Mesothelial cell of epicardium (in vitro differentiated cells): Measurements from ENCODE around the gene TMCC1. TPM values are rescaled to one million over a fixed set of nuclear protein-coding genes. Genes with fewer than 3 reads are reported as not detected.
"Not testable (repeated sequence)": the region's sequence is repeated elsewhere in the genome, so short reads cannot be mapped to it uniquely, and the experiment has no call there.

ENCODE experiments used
- DNase-seq, 2 experiments: peaks; one replicate each; pipeline ENCODE4 v3.0.0; 2021; ENCODE audit warnings: low spot score in 2 of 2; ENCODE audit not compliant: unreplicated experiment in 2 of 2
- H3K27ac Mint-ChIP-seq: 2 replicates; pipeline ENCODE4 v1.8.0; 2021; ENCODE audit warnings: mixed read lengths
- H3K27me3 Mint-ChIP-seq: 2 replicates; pipeline ENCODE4 v1.8.0; 2021; ENCODE audit warnings: low read depth, mixed read lengths
- H3K36me3 Mint-ChIP-seq: 2 replicates; pipeline ENCODE4 v1.8.0; 2021; ENCODE audit warnings: mixed read lengths
- H3K4me1 Mint-ChIP-seq: 2 replicates; pipeline ENCODE4 v1.8.0; 2021; ENCODE audit warnings: mixed read lengths
- H3K4me3 Mint-ChIP-seq: 2 replicates; pipeline ENCODE4 v1.8.0; 2021; ENCODE audit warnings: mild to moderate bottlenecking, moderate library complexity, mixed read lengths
- H3K9me3 Mint-ChIP-seq: 2 replicates; pipeline ENCODE4 v1.8.0; 2021; ENCODE audit warnings: mixed read lengths
- total RNA-seq: library from RNA; stranded (reverse); gene quantifications from 3 replicates; pipeline ENCODE4 v1.2.1, GENCODE V29; 2021
- TF ChIP-seq, protein P1 (sequence below): fragments of 200-600 bp; sonication (generic); IDR thresholded peaks from one replicate; pipeline ENCODE4 v1.5.0; 2021; ENCODE audit warnings: antibody characterized with exemption; ENCODE audit not compliant: unreplicated experiment

The TMCC1 gene
- total RNA-seq, 1 donor from 2014 or later = 52.4 TPM

DNA sequence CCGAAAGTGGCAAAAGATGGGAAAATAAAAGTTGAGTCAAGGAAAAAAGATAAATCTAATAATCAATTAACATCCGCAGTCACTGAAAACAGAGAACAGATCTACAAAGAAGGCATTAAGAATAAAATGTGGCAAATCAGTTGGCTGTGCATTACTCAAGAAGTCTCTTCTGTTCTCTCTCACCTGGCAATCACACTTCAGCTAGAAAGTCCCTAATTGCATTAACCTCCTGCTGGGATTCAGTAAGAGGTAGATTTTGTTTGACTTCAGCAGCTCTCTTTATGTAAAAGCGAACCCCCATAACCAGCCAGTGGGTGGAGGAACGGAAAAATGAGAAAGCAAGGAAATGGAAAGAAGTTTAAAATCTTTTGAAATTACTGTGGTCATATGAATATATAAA is 192.3 kb downstream of the TMCC1 start:
- Mint-ChIP-seq H3K9me3 (peaks cover 16% of the 10 kb centered on the region), H3K27ac (no peak overlapping the region), H3K4me1 (peaks cover 9% of the 10 kb centered on the region), H3K4me3 (no peak overlapping the region), H3K36me3 (peaks cover 25% of the 10 kb centered on the region), H3K27me3 (no peaks in the 10 kb centered on the region)
- DNase-seq = no peak
- TF ChIP-seq, protein P1, sequence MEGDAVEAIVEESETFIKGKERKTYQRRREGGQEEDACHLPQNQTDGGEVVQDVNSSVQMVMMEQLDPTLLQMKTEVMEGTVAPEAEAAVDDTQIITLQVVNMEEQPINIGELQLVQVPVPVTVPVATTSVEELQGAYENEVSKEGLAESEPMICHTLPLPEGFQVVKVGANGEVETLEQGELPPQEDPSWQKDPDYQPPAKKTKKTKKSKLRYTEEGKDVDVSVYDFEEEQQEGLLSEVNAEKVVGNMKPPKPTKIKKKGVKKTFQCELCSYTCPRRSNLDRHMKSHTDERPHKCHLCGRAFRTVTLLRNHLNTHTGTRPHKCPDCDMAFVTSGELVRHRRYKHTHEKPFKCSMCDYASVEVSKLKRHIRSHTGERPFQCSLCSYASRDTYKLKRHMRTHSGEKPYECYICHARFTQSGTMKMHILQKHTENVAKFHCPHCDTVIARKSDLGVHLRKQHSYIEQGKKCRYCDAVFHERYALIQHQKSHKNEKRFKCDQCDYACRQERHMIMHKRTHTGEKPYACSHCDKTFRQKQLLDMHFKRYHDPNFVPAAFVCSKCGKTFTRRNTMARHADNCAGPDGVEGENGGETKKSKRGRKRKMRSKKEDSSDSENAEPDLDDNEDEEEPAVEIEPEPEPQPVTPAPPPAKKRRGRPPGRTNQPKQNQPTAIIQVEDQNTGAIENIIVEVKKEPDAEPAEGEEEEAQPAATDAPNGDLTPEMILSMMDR = no peak

DNA sequence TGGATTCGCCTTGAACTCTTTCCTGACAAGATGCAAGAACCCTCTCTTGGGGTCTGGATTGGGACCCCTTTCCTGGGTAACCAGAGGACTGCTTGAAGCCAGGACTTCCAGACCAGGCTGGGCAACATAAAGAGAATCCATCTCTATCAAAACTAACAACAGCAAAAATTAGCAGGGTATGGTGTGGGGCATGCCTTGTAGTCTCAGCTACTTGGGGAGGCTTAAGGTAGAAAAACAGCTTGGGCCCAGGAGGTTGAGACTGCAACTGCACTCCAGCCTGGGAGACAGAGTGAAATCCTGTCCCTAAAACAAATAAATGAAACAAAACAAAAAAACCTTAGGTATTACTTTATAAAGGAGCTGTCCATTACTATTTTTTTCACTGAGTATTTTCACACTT is 193.9 kb downstream of the TMCC1 start:
- Mint-ChIP-seq H3K4me1 (peaks cover 9% of the 10 kb centered on the region), H3K27me3 (no peaks in the 10 kb centered on the region), H3K4me3 (no peak overlapping the region), H3K36me3 (peaks cover 31% of the 10 kb centered on the region), H3K9me3 (peaks cover 27% of the 10 kb centered on the region), H3K27ac (no peak overlapping the region)
- TF ChIP-seq, protein P1 = no peak
- no peak for DNase-seq

DNA sequence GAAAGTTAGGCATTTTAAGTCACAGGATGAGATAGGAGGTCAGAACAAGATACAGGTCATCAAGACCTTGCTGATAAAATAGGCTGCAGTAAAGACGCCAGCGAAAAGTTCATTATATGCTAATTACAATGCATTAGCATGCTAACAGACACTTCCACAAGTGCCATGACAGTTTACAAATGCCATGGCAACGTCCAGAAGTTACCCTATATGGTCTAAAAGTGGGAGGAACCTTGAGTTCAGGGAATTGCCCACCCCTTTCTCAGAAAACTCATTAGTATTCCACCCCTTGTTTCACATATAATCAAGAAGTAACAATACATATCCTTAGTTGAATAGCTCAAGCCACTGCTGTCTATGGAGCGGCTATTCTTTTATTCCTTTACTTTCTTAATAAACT is 194.3 kb downstream of the TMCC1 start:
- TF ChIP-seq, protein P1 = no peak
- H3K27me3 Mint-ChIP-seq = no peaks in the 10 kb centered on the region
- H3K4me3 Mint-ChIP-seq = no peak overlapping the region
- peaks cover 31% of the 10 kb centered on the region for H3K36me3 Mint-ChIP-seq
- DNase-seq = no peak
- H3K4me1 Mint-ChIP-seq = peaks cover 9% of the 10 kb centered on the region
- H3K27ac Mint-ChIP-seq = peak overlapping the region; percentile 6
- peaks cover 27% of the 10 kb centered on the region for H3K9me3 Mint-ChIP-seq

DNA sequence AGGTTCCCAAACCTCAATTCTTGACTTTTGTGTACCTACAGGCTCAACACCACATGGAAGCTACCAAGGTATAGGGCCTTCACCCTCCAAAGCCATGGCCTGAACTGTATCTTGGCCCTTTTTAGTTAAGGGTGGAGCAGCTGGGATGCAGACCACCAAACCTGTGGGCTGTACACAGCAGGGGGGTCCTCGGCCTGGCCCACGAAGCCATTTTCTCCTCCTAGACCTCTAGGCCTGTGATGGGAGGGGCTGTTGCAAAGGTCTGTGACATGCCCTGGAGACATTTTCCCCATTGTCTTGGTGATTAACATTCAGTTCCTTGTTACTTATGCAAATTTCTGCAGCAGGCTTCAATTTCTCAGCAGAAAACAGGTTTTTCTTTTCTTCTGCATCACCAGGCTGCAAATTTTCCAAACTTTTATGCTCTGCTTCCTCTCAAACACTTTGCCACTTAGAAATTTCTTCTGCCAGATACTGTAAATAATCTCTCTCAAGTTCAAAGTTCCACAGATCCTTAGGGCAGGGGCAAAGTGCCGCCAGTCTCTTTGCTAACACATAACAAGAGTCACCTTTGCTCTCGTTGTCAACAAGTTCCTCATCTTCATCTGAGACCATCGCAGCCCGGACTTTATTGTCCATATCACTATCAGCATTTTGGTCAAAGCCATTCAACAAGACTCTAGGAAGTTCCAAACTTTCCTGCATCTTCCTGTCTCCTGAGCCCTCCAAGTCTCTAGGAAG is 196.1 kb downstream of the TMCC1 start:
- H3K4me1 Mint-ChIP-seq = peaks cover 2% of the 10 kb centered on the region
- H3K4me3 Mint-ChIP-seq = no peak overlapping the region
- no peaks in the 10 kb centered on the region for H3K27me3 Mint-ChIP-seq
- peaks cover 31% of the 10 kb centered on the region for H3K36me3 Mint-ChIP-seq
- no peak for DNase-seq
- peaks cover 27% of the 10 kb centered on the region for H3K9me3 Mint-ChIP-seq
- TF ChIP-seq, protein P1 = no peak
- no peak overlapping the region for H3K27ac Mint-ChIP-seq

DNA sequence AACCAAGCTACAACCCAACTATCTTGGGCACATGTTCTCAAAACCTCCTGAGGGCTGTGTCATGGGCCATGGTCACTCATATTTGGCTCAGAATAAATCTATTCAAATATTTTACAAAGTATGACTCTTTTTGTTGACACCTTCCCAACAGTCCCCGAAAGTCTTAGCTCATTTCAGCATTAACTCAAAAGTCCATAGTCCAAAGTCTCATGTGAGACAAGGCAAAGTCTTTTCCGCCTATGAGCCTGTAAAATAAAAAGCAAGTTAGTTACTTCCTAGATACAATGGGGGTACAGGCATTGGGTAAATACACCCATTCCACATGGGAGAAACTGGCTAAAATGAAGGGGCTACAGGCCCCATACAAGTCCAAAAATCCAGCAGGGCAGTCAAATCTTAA is 197.1 kb downstream of the TMCC1 start:
- DNase-seq, H3K4me1 Mint-ChIP-seq, H3K4me3 Mint-ChIP-seq, H3K27ac Mint-ChIP-seq, H3K27me3 Mint-ChIP-seq: not testable (repeated sequence)
- H3K36me3 Mint-ChIP-seq = peaks cover 31% of the 10 kb centered on the region
- peaks cover 27% of the 10 kb centered on the region for H3K9me3 Mint-ChIP-seq

DNA sequence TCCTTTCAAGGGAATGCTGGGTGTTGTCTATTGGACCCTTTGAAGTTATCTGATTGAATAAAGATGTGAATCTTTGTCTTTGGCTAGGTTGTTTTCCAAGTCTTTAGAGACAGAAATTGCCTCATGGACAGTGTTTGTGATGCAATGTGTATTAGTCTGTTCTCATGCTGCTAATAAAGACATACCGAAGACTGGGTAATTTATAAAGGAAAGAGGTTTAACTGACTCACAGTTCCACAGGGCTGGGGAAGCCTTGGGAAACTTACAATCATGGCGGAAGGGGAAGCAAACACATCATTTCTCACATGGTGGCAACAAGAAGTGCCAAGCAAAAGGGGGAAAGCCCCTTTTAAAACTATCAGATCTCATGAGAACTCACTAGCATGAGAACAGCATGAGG is 198.3 kb downstream of the TMCC1 start:
- Mint-ChIP-seq H3K4me1 (peaks cover 14% of the 10 kb centered on the region), H3K27me3 (no peaks in the 10 kb centered on the region), H3K9me3 (peaks cover 27% of the 10 kb centered on the region), H3K4me3 (no peak overlapping the region), H3K27ac (no peak overlapping the region), H3K36me3 (peaks cover 31% of the 10 kb centered on the region)
- no peak for DNase-seq
- TF ChIP-seq, protein P1 = no peak
